OCI-LY1 (cell line): ENCODE data around the gene ARL15.

Source experiments
- H2AFZ ChIP-seq: fragments of 200-600 bp; sonication (generic), shearing (Covaris generic); 2 replicates; pipeline ENCODE4 v1.6.0; 2014; ENCODE audit warnings: antibody characterized with exemption, mild to moderate bottlenecking, low read length
- H3F3A ChIP-seq: fragments of 200-600 bp; sonication (generic), shearing (Covaris generic); 2 replicates; pipeline ENCODE4 v1.6.0; 2014; ENCODE audit warnings: mild to moderate bottlenecking, antibody characterized with exemption, low read length, moderate library complexity; ENCODE audit not compliant: insufficient read depth
- H3K27ac ChIP-seq: fragments of 200-600 bp; sonication (generic); 2 replicates; pipeline ENCODE4 v1.5.1; 2014; ENCODE audit warnings: low read length, mixed run types, mild to moderate bottlenecking, low read depth; ENCODE audit not compliant: poor library complexity, severe bottlenecking
- H3K27me3 ChIP-seq: fragments of 200-600 bp; sonication (generic); 2 replicates; pipeline ENCODE4 v1.6.0; 2014; ENCODE audit warnings: antibody characterized with exemption, mild to moderate bottlenecking, low read length, moderate library complexity; ENCODE audit not compliant: insufficient read depth
- H3K36me3 ChIP-seq: fragments of 200-600 bp; sonication (generic); 2 replicates; pipeline ENCODE4 v1.6.1; 2014; ENCODE audit warnings: mild to moderate bottlenecking, antibody characterized with exemption, low read length, moderate library complexity, mixed read lengths; ENCODE audit not compliant: insufficient read depth
- H3K4me1 ChIP-seq: fragments of 200-600 bp; sonication (generic); 2 replicates; pipeline ENCODE4 v1.5.1; 2014; ENCODE audit warnings: mild to moderate bottlenecking, low read length, moderate library complexity; ENCODE audit not compliant: insufficient read depth, severe bottlenecking
- H3K4me2 ChIP-seq: fragments of 200-600 bp; sonication (generic), shearing (Covaris generic); 2 replicates; pipeline ENCODE4 v1.6.1; 2014; ENCODE audit warnings: low read length
- H3K4me3 ChIP-seq: fragments of 200-600 bp; sonication (generic); 2 replicates; pipeline ENCODE4 v1.5.1; 2014; ENCODE audit warnings: low read length, low read depth, mild to moderate bottlenecking, mixed read lengths; ENCODE audit not compliant: poor library complexity, severe bottlenecking
- H3K79me2 ChIP-seq: fragments of 200-600 bp; shearing (Covaris generic); 2 replicates; pipeline ENCODE4 v1.6.1; 2016; ENCODE audit warnings: mixed run types, low read length, mixed read lengths; ENCODE audit not compliant: insufficient read depth
- H3K9ac ChIP-seq: fragments of 200-600 bp; sonication (generic), shearing (Covaris generic); 2 replicates; pipeline ENCODE4 v1.6.1; 2014; ENCODE audit warnings: mild to moderate bottlenecking, low read length, mixed read lengths
- H3K9me2 ChIP-seq: fragments of 200-600 bp; sonication (generic), shearing (Covaris generic); 2 replicates; pipeline ENCODE4 v1.6.1; 2014; ENCODE audit warnings: low read depth, mild to moderate bottlenecking, low read length, mixed read lengths
- H3K9me3 ChIP-seq: fragments of 200-600 bp; shearing (Covaris generic); 2 replicates; pipeline ENCODE4 v1.6.1; 2014; ENCODE audit warnings: low read length, mixed read lengths
- H4K20me1 ChIP-seq: fragments of 200-600 bp; sonication (generic), shearing (Covaris generic); 2 replicates; pipeline ENCODE4 v1.6.0; 2016; ENCODE audit warnings: mild to moderate bottlenecking, low read length; ENCODE audit not compliant: insufficient read depth
- CTCF ChIP-seq: fragments of 200-600 bp; sonication (generic), shearing (Covaris generic); IDR thresholded peaks from 2 replicates; pipeline ENCODE4 v1.5.1; 2017; ENCODE audit warnings: mild to moderate bottlenecking, antibody characterized with exemption, low read length, moderate library complexity, mixed read lengths
- EZH2 ChIP-seq: fragments of 200-600 bp; sonication (generic), shearing (Covaris generic); IDR thresholded peaks from 2 replicates; pipeline ENCODE4 v1.8.0; 2017; ENCODE audit warnings: borderline replicate concordance, mixed run types, mild to moderate bottlenecking, antibody characterized with exemption, low read length, moderate library complexity, mixed read lengths

Gene ARL15

GRCh38 chr5:54217826-54218503 lies 92.4 kb downstream of the ARL15 start:
- Histone ChIP-seq H3K36me3 (no peaks in the 10 kb centered on the region), H3K4me2 (no peak overlapping the region), H3K4me3 (no peak overlapping the region), H3K9me2 (no peaks in the 10 kb centered on the region), H3K27ac (no peak overlapping the region), H4K20me1 (no peaks in the 10 kb centered on the region), H3K9me3 (no peaks in the 10 kb centered on the region), H3K4me1 (peaks cover 47% of the 10 kb centered on the region), H3F3A (no peaks in the 10 kb centered on the region), H3K27me3 (no peaks in the 10 kb centered on the region), H3K79me2 (no peaks in the 10 kb centered on the region), H2AFZ (no peak overlapping the region), H3K9ac (no peak overlapping the region)
- TF ChIP-seq CTCF: peak; percentile 87
- TF ChIP-seq EZH2: no peak

GRCh38 chr5:54215233-54215736 lies 95.1 kb downstream of the ARL15 start:
- no peak overlapping the region for H3K4me2 ChIP-seq
- no peaks in the 10 kb centered on the region for H3K36me3 ChIP-seq
- no peaks in the 10 kb centered on the region for H3K27me3 ChIP-seq
- no peaks in the 10 kb centered on the region for H3F3A ChIP-seq
- no peaks in the 10 kb centered on the region for H4K20me1 ChIP-seq
- H3K79me2 ChIP-seq: no peaks in the 10 kb centered on the region
- H2AFZ ChIP-seq: no peak overlapping the region
- no peak overlapping the region for H3K27ac ChIP-seq
- peaks cover 68% of the 10 kb centered on the region for H3K4me1 ChIP-seq
- H3K9me3 ChIP-seq: no peaks in the 10 kb centered on the region
- no peak overlapping the region for H3K9ac ChIP-seq
- no peak overlapping the region for H3K4me3 ChIP-seq
- TF ChIP-seq EZH2 (no peak), CTCF (no peak)
- H3K9me2 ChIP-seq: no peaks in the 10 kb centered on the region

GRCh38 chr5:54214722-54215121 lies 95.7 kb downstream of the ARL15 start:
- Histone ChIP-seq H2AFZ (no peak overlapping the region), H3K9me3 (no peaks in the 10 kb centered on the region), H3K27me3 (no peaks in the 10 kb centered on the region), H3F3A (no peaks in the 10 kb centered on the region), H3K4me3 (no peak overlapping the region), H4K20me1 (no peaks in the 10 kb centered on the region), H3K9ac (no peak overlapping the region), H3K9me2 (no peaks in the 10 kb centered on the region), H3K79me2 (no peaks in the 10 kb centered on the region), H3K4me2 (no peak overlapping the region), H3K36me3 (no peaks in the 10 kb centered on the region), H3K4me1 (peaks cover 70% of the 10 kb centered on the region), H3K27ac (no peak overlapping the region)
- TF ChIP-seq CTCF: no peak
- no peak for TF ChIP-seq EZH2
